Breast epithelium (tissue), 3 donors: ENCODE results near the gene BRMS1L.

Experiments
- CTCF ChIP-seq, 3 donors: fragments of 450-650 bp; IDR thresholded peaks; one replicate each; pipeline ENCODE4 v1.5.1; 2016 to 2017; ENCODE audit warnings: antibody characterized with exemption in 3 of 3, mild to moderate bottlenecking in 3 of 3, moderate library complexity in 3 of 3
- POLR2AphosphoS5 ChIP-seq, 3 donors: sonication (generic); formaldehyde crosslinking; IDR thresholded peaks; one replicate each; pipeline ENCODE4 v1.6.1; 2017; ENCODE audit warnings: antibody characterized with exemption in 3 of 3

- TF ChIP-seq CTCF (IDR thresholded peaks at IDR 0.05) (no peak), POLR2AphosphoS5 (IDR thresholded peaks at IDR 0.05) (no peak)
Observed at GRCh38 chr14:35847636-35848035, 21.5 kb downstream of the BRMS1L start.
